Keratinocyte (primary cell): ENCODE measurements around the gene SELENOO. TPM values are rescaled to one million over a fixed set of nuclear protein-coding genes. Genes with fewer than 3 reads are reported as not detected.

Experiments
- DNase-seq: peaks from one replicate; pipeline ENCODE4 v3.0.0-alpha.2; 2011; ENCODE audit warnings: low read depth, missing footprints, low spot score
- FAIRE-seq: peaks from 2 replicates; lab custom pipeline; 2011; peaks lifted over from hg19 to GRCh38; lab: Jason Lieb, UNC
- H2AFZ ChIP-seq: 2 replicates; pipeline ENCODE4 v1.6.0; 2012; ENCODE audit warnings: low read length, control low read depth, inconsistent platforms; ENCODE audit not compliant: control insufficient read depth
- H3K27ac ChIP-seq: 2 replicates; pipeline ENCODE4 v1.5.1; 2011; ENCODE audit warnings: low read length; ENCODE audit not compliant: control insufficient read depth, insufficient read depth
- H3K27me3 ChIP-seq: 3 replicates; pipeline ENCODE4 v1.6.0; 2011; ENCODE audit warnings: low read length; ENCODE audit not compliant: control insufficient read depth, insufficient read depth; ENCODE audit errors: extremely low read depth
- H3K36me3 ChIP-seq, 2 experiments: 2 replicates in 1 of 2; 3 replicates in 1 of 2; pipeline ENCODE4 v1.5.1; 2011; ENCODE audit warnings: low read length in 2 of 2, mild to moderate bottlenecking in 1 of 2; ENCODE audit not compliant: control insufficient read depth in 2 of 2, insufficient read depth in 2 of 2; ENCODE audit errors: extremely low read depth in 1 of 2
- H3K4me1 ChIP-seq: 3 replicates; pipeline ENCODE4 v1.5.1; 2011; ENCODE audit warnings: low read length; ENCODE audit not compliant: control insufficient read depth, insufficient read depth; ENCODE audit errors: extremely low read depth
- H3K4me2 ChIP-seq: 3 replicates; pipeline ENCODE4 v1.6.0; 2011; ENCODE audit warnings: low read depth, low read length; ENCODE audit not compliant: control insufficient read depth, insufficient read depth; ENCODE audit errors: extremely low read depth
- H3K4me3 ChIP-seq, 3 experiments: fragments of 200-600 bp in 1 of 3; sonication (generic) in 1 of 3; 2 replicates in 2 of 3; 3 replicates in 1 of 3; pipeline ENCODE4 v1.5.1; 2011 to 2016; ENCODE audit warnings: low read length in 3 of 3, mild to moderate bottlenecking in 3 of 3, control low read depth in 2 of 3, inconsistent platforms in 1 of 3, low read depth in 1 of 3, mixed read lengths in 1 of 3, mixed run types in 1 of 3, moderate library complexity in 1 of 3; ENCODE audit not compliant: control insufficient read depth in 2 of 3, insufficient read depth in 2 of 3; ENCODE audit errors: extremely low read depth in 1 of 3
- H3K79me2 ChIP-seq: 2 replicates; pipeline ENCODE4 v1.6.0; 2012; ENCODE audit warnings: low read length; ENCODE audit not compliant: control insufficient read depth, insufficient read depth
- H3K9ac ChIP-seq: 3 replicates; pipeline ENCODE4 v1.6.0; 2011; ENCODE audit warnings: low read length; ENCODE audit not compliant: control insufficient read depth, insufficient read depth; ENCODE audit errors: extremely low read depth
- H3K9me1 ChIP-seq: 3 replicates; pipeline ENCODE4 v1.6.0; 2011; ENCODE audit warnings: low read length; ENCODE audit not compliant: control insufficient read depth, insufficient read depth; ENCODE audit errors: extremely low read depth
- H3K9me3 ChIP-seq: 2 replicates; pipeline ENCODE4 v1.5.1; 2012; ENCODE audit warnings: low read depth, low read length; ENCODE audit not compliant: control insufficient read depth
- H4K20me1 ChIP-seq: 3 replicates; pipeline ENCODE4 v1.6.0; 2011; ENCODE audit warnings: low read length; ENCODE audit not compliant: control insufficient read depth, insufficient read depth; ENCODE audit errors: extremely low read depth
- EZH2 ChIP-seq: IDR thresholded peaks from one replicate; pipeline ENCODE4 v1.6.1; 2012; ENCODE audit warnings: inconsistent platforms, mild to moderate bottlenecking, low read length, moderate library complexity
- dilution Hi-C: fragments of 300-500 bp; cut with MboI; formaldehyde crosslinking; loops from one replicate; pipeline ENCODE4 v1.7.0; 2020; ENCODE audit warnings: low sequenced_read_pairs; ENCODE audit not compliant: extremely low pct_ligation_motif_present
- polyA plus RNA-seq, 5 experiments: library from polyadenylated mRNA; depleted of rRNA in 3 of 5; stranded (reverse) in 3 of 5; stranded (forward) in 1 of 5; unstranded in 1 of 5; fragments of >200 nt; gene quantifications; 1 replicate in 1 of 5; 2 replicates in 3 of 5; 3 replicates in 1 of 5; pipeline versions ENCODE4 v1.2.1 to v1.2.3, GENCODE V29; 2011 to 2012; ENCODE audit warnings: missing spikeins in 2 of 5, low read depth in 1 of 5, low replicate concordance in 1 of 5
- TF ChIP-seq, protein P1 (sequence below), 3 experiments: IDR thresholded peaks in 1 of 3; conservative IDR thresholded peaks in 1 of 3; optimal IDR thresholded peaks in 1 of 3; 2 replicates in 2 of 3; 3 replicates in 1 of 3; pipeline versions ENCODE3 to v1.5.1; 2011; ENCODE audit warnings: low read length in 3 of 3, mild to moderate bottlenecking in 3 of 3, moderate library complexity in 2 of 3, control low read depth in 1 of 3, inconsistent platforms in 1 of 3; ENCODE audit not compliant: insufficient read depth in 2 of 3; ENCODE audit errors: extremely low read depth in 1 of 3

The SELENOO gene
- polyA plus RNA-seq, 1 donor (not counting 4 experiments of a cell fraction or from before 2014, with no cell fraction given) = 14.4 TPM

DNA sequence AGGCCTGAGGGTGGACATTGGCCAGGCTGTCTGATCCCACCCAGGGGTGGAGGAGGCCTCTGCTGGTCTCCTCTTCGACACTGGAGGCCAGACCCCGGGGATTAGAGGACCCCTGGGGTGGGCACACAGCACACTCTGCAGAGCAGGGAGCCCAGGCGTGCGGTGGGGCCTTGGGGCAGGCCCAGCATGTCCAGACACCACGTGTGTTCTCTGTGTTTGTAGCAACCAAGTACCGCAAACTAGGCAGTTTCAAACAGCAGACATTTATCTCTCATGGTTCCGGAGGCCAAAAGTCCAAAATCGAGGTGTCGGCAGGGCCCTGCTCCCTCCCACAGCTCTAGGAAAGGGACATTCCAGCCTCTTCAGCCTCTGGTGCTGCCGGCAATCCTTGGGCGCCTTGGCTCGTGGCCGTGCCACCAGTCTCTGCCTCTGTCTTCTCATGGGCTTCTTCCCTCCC is 28.8 kb upstream of the SELENOO start:
- Histone ChIP-seq H3K36me3 (no peaks in the 10 kb centered on the region), H3K27ac (no peak overlapping the region), H3K9me1 (no peaks in the 10 kb centered on the region), H3K4me2 (no peak overlapping the region), H3K9ac (no peak overlapping the region), H3K4me1 (no peaks in the 10 kb centered on the region), H3K4me3 (no peak overlapping the region), H2AFZ (no peak overlapping the region), H3K9me3 (no peaks in the 10 kb centered on the region), H3K27me3 (peaks cover 13% of the 10 kb centered on the region), H3K79me2 (no peaks in the 10 kb centered on the region), H4K20me1 (no peaks in the 10 kb centered on the region)
- DNase-seq (no peak), FAIRE-seq (no peak)
- dilution Hi-C loops = no loop called here
- TF ChIP-seq, protein P1, sequence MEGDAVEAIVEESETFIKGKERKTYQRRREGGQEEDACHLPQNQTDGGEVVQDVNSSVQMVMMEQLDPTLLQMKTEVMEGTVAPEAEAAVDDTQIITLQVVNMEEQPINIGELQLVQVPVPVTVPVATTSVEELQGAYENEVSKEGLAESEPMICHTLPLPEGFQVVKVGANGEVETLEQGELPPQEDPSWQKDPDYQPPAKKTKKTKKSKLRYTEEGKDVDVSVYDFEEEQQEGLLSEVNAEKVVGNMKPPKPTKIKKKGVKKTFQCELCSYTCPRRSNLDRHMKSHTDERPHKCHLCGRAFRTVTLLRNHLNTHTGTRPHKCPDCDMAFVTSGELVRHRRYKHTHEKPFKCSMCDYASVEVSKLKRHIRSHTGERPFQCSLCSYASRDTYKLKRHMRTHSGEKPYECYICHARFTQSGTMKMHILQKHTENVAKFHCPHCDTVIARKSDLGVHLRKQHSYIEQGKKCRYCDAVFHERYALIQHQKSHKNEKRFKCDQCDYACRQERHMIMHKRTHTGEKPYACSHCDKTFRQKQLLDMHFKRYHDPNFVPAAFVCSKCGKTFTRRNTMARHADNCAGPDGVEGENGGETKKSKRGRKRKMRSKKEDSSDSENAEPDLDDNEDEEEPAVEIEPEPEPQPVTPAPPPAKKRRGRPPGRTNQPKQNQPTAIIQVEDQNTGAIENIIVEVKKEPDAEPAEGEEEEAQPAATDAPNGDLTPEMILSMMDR (optimal IDR thresholded peaks at IDR 0.05 in 1 of 3, IDR thresholded peaks at IDR 0.05 in 1 of 3, conservative IDR thresholded peaks at IDR 0.05 in 1 of 3; ENCODE audit: extremely low read depth in 1 of 3, insufficient read depth in 2 of 3, low read length in 3 of 3) = no peak
- TF ChIP-seq EZH2 = no peak

DNA sequence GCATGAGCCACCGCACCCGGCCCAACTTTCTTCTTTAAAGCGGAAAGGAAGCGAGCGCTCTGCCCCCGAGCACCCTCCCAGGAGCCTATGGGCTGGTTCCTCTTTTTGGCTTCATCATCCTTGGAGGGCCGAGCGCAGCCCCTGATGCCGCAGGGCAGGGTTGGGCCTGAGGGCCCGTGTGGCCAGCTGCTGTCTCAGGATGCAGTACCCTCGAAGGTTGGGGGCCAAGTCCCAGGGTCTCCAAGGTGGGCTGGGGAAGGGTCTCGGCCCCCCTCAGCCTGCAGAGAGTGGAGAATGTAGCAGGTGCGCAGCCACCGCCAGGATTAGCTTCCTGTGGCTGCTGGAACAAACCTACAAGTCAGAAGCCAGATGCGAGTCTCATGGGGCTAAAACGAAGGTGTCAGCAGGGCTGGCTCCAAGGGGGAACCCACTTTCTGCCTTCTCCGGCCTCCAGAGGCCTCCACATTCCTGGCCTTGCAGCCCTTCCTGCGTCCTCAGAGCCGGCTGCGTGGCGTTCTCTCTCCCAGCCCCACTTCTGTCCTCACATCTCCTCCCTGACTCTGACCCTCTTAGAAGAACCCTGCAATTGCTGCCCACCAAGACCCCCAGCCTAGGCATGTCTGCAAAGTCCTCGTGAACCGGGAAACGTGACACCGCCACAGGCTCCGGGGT is 27.4 kb upstream of the SELENOO start:
- Histone ChIP-seq H3K27ac (no peak overlapping the region), H3K9ac (no peak overlapping the region), H3K4me3 (no peak overlapping the region), H3K9me1 (no peaks in the 10 kb centered on the region), H3K9me3 (no peaks in the 10 kb centered on the region), H3K79me2 (no peaks in the 10 kb centered on the region), H3K27me3 (peaks cover 13% of the 10 kb centered on the region), H3K36me3 (no peaks in the 10 kb centered on the region), H4K20me1 (no peaks in the 10 kb centered on the region), H2AFZ (no peak overlapping the region), H3K4me2 (no peak overlapping the region), H3K4me1 (no peaks in the 10 kb centered on the region)
- DNase-seq (no peak), FAIRE-seq (no peak)
- TF ChIP-seq, protein P1 (optimal IDR thresholded peaks at IDR 0.05 in 1 of 3, IDR thresholded peaks at IDR 0.05 in 1 of 3, conservative IDR thresholded peaks at IDR 0.05 in 1 of 3; ENCODE audit: extremely low read depth in 1 of 3, insufficient read depth in 2 of 3, low read length in 3 of 3) = no peak
- no peak for TF ChIP-seq EZH2
- dilution Hi-C loops = no loop called here
